ENCODE data around the gene WDR18.

Gene WDR18

DNA sequence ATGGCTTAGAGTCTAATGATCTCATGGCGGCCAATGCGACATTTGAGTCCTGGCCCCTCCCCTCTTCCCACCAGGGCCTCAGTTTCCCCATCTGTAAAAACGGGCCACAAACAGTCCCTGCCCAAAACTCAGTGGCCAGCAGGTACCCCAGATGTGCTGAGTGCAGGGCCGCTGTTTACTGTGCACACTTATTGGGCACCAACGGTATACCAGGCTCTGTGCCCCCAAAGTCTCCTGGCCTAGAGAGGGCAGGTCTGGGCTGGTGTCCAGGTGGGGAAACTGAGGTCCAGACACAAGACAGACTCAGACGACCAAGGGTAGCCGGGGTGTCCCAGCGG lies 23.6 kb upstream of the WDR18 start:
- H3K36me3 ChIP-seq: peaks cover 66% of the 10 kb centered on the region
- TF ChIP-seq CTCF (IDR thresholded peaks at IDR 0.05): no peak

GRCh38 chr19:961866-962620 lies 22.1 kb upstream of the WDR18 start:
- Histone ChIP-seq H3K9me3 (no peaks in the 10 kb centered on the region), H3K27ac (no peak overlapping the region), H3K36me3 (peaks cover 81% of the 10 kb centered on the region), H3K27me3 (no peaks in the 10 kb centered on the region), H3K4me3 (ENCODE audit: low read depth in 1 of 2, low read length in 1 of 2) (no peak overlapping the region), H3K4me1 (ENCODE audit: control insufficient read depth in 1 of 2, insufficient read depth in 1 of 2, low read depth in 1 of 2, low read length in 1 of 2) (no peaks in the 10 kb centered on the region)
- no peak for TF ChIP-seq CTCF (IDR thresholded peaks at IDR 0.05)

More for the DNA sequence above, 23.6 kb upstream of the WDR18 start:
- Histone ChIP-seq H3K4me3 (ENCODE audit: low read depth in 1 of 2, low read length in 1 of 2) (no peak overlapping the region), H3K4me1 (ENCODE audit: control insufficient read depth in 1 of 2, insufficient read depth in 1 of 2, low read depth in 1 of 2, low read length in 1 of 2) (peaks cover 0 to 3% of the 10 kb centered on the region in 2 experiments), H3K9me3 (no peaks in the 10 kb centered on the region), H3K27me3 (no peaks in the 10 kb centered on the region), H3K27ac (no peak overlapping the region)

GRCh38 chr19:962683-963400 lies 21.3 kb upstream of the WDR18 start:
- no peak overlapping the region for H3K4me3 ChIP-seq (ENCODE audit: low read depth in 1 of 2, low read length in 1 of 2)
- peaks cover 89% of the 10 kb centered on the region for H3K36me3 ChIP-seq
- H3K27ac ChIP-seq: no peak overlapping the region
- H3K27me3 ChIP-seq: no peaks in the 10 kb centered on the region
- no peaks in the 10 kb centered on the region for H3K4me1 ChIP-seq (ENCODE audit: control insufficient read depth in 1 of 2, insufficient read depth in 1 of 2, low read depth in 1 of 2, low read length in 1 of 2)
- TF ChIP-seq CTCF (IDR thresholded peaks at IDR 0.05): no peak
- no peaks in the 10 kb centered on the region for H3K9me3 ChIP-seq

DNA sequence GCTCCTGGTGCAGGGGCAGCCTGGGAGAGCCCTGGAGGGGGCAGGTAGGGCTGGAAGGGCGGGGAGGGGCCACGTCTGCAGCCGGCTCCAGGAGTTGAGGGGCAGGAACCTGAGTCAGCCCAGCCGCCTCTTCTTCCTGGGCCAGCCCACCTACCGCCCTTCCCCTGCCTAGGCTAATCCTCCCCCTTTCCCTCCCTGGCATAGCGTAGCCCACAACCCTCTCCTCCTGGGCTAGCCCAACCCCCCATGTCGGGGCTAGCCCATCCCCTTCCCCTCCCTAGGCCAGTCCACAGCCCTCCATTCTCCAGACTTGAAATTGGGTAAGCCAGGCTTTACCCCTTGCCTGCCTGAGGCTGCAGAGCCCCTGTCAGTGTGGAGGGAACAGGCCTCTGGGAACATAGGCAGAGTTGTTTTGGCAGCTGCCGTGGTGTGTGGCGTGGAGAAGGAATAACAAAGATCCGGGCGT lies 20.6 kb upstream of the WDR18 start:
- no peaks in the 10 kb centered on the region for H3K9me3 ChIP-seq
- H3K27me3 ChIP-seq: no peaks in the 10 kb centered on the region
- no peak overlapping the region for H3K4me3 ChIP-seq (ENCODE audit: low read depth in 1 of 2, low read length in 1 of 2)
- TF ChIP-seq CTCF (IDR thresholded peaks at IDR 0.05): no peak
- H3K4me1 ChIP-seq (ENCODE audit: control insufficient read depth in 1 of 2, insufficient read depth in 1 of 2, low read depth in 1 of 2, low read length in 1 of 2): no peaks in the 10 kb centered on the region
- no peak overlapping the region for H3K27ac ChIP-seq
- peaks cover 96% of the 10 kb centered on the region for H3K36me3 ChIP-seq

- Histone ChIP-seq H3K4me3 (ENCODE audit: low read depth in 1 of 2, low read length in 1 of 2) (no peak overlapping the region), H3K36me3 (peaks cover 98% of the 10 kb centered on the region)
- no peak for TF ChIP-seq CTCF (IDR thresholded peaks at IDR 0.05)
Measured at GRCh38 chr19:964116-964520, 20.0 kb upstream of the WDR18 start.

More at GRCh38 chr19:964116-964520, 20.0 kb upstream of the WDR18 start:
- H3K4me1 ChIP-seq (ENCODE audit: control insufficient read depth in 1 of 2, insufficient read depth in 1 of 2, low read depth in 1 of 2, low read length in 1 of 2): no peaks in the 10 kb centered on the region
- no peaks in the 10 kb centered on the region for H3K27me3 ChIP-seq
- H3K9me3 ChIP-seq: no peaks in the 10 kb centered on the region
- H3K27ac ChIP-seq: no peak overlapping the region

Measured in neutrophil (primary cell).